ENCODE data around the gene SRGAP3.
A peak's percentile ranks its signal among the peaks of the same experiment; 100 is the strongest.
"Not testable (repeated sequence)": the region's sequence is repeated elsewhere in the genome, so short reads cannot be mapped to it uniquely, and the experiment has no call there.

Gene SRGAP3

DNA sequence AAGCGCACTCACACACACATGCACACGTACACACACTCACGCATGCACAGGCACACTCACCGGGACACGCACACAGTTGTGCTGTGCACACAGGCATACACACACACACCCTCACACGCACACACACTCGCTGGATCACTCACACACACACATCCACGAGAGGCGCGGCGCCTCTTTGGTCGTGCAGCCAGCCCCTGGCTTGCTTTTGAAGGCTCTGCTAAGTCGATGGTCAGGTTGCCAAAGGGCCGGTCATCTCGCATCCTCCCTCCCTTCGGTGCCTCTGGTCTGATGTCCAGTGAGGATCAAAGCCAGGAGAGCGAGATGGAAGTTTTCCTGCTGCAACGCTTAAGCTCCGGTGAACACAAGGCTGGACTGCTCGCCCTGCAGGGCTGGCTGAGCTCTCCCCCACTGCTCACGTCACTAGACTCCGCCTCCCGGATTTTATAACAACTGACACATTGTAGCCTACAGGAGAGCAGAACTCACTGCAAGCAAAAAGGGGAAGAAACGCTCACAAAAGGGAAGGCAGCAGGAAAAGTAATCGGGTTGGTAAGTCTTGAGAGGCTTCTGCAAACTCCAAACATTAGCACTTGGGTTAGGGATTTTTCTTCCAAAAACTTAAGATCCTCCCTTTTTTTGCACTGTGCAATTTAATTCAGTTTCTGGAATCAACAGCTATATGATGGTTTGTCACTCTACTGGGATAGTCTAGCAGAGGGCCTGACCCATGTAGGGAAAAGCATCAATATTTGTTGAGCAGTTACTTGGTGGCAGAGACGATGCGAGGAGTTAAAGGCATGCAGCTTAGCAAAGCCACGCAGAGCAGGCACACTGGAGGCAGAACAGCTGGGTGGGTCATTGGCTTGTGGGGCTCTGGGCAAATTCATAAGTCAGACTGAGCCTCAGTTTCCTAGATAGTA lies at the start of gene SRGAP3:
SRGAP3 (minus strand) TSS at position 374 of the 920 bp plus-strand sequence. CDS start 695 bp downstream, outside the sequence.
- H3K27ac Mint-ChIP-seq, result peak within 1 kb of the TSS in 1 of 2 donors; percentile 5
- peaks cover 22% of the 10 kb centered on the region for H3K4me1 Mint-ChIP-seq
- DNase-seq, result peak; percentile 73 to 75
- H3K9me3 Mint-ChIP-seq, result no peaks in the 10 kb centered on the region
- peak; percentile 99 for ATAC-seq
- peak within 1 kb of the TSS; percentile 81 to 85 for H3K4me3 Mint-ChIP-seq
- no peaks in the 10 kb centered on the region for H3K27me3 Mint-ChIP-seq

DNA sequence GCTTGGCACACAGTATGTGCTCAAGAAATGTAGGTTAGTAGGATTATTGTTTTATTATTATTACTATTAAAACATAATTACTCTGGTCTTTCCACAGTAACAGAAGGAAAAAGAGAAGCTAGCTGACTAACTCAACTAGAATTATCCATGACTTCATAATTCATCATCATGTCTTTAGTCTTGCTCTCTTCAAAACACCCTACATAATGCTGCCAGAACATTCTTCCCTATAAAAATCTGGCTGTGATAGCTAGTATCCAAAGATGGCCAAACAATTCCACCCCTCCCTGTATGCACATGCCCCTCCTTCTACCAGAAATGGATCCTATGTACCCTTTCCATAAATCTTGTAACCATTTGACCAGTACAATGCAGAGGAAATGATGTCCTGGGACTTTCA lies 48.8 kb upstream of the SRGAP3 start:
- DNase-seq (no peak), ATAC-seq (no peak)
- Mint-ChIP-seq H3K27me3 (no peaks in the 10 kb centered on the region), H3K27ac (no peak overlapping the region), H3K4me3 (no peak overlapping the region), H3K4me1 (peaks cover 17% of the 10 kb centered on the region), H3K9me3 (peaks cover 5 to 8% of the 10 kb centered on the region in 2 donors)

DNA sequence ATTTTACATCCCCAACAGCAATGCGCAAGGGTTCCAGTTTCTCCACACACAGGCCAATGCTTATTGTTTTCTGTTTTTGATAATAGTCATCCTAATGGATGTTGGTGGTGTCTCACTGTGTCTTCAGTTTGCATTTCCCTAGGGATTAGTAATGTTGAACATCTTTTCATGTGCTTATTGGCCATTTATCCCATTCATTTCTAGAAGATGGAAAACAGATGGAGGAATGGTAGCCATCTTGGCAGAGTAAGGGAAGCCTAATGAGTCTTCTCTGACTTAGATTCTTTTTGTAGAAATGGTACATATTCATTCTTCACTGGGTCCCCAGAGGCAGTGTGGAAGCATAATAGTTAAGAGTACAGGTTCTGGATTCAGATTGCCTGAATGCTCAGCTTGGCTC lies 46.8 kb upstream of the SRGAP3 start:
- ATAC-seq (no peak), DNase-seq (no peak)
- H3K27me3 Mint-ChIP-seq, result no peaks in the 10 kb centered on the region
- peaks cover 1% of the 10 kb centered on the region for H3K4me1 Mint-ChIP-seq
- no peak overlapping the region for H3K27ac Mint-ChIP-seq
- H3K4me3 Mint-ChIP-seq, result no peak overlapping the region
- H3K9me3 Mint-ChIP-seq, result peaks cover 5 to 8% of the 10 kb centered on the region in 2 donors

DNA sequence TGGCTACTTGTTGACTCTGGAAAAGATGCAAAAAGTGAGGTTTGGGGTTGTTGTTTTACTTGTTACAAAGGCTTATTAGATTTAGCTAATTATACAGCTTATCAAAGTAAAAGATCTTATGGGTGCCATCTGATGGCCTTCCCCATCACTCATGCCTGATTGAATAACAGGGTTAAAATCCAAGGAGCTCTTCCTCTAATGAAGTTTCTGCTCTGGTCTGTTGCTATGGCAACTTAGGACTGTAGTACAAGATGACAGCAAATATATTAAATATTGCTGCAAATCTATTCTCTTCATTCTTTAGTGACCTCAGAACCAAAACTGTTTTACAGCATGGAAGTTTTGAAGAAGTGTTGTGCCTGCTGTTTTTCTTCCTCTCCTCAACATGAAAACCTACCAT lies 45.6 kb upstream of the SRGAP3 start:
- peaks cover 2 to 4% of the 10 kb centered on the region in 2 donors for H3K9me3 Mint-ChIP-seq
- no peaks in the 10 kb centered on the region for H3K4me1 Mint-ChIP-seq
- no peak overlapping the region for H3K4me3 Mint-ChIP-seq
- no peak for DNase-seq
- no peaks in the 10 kb centered on the region for H3K27me3 Mint-ChIP-seq
- ATAC-seq, result no peak
- H3K27ac Mint-ChIP-seq, result no peak overlapping the region

DNA sequence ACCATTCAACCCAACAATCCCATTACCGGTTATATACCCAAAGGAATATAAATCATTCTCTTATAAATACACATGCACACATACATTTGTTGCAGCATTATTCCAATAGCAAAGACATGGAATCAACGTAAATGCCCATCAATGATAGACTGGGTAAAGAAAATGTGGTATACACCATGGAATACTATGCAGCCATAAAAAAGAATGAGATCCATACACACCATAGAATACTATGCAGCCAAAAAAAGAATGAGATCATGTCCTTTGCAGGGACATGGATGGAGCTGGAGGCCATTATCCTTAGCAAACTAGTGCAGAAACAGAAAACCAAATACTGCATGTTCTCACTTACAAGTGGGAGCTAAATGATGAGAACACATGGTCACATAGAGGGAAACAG lies 44.5 kb upstream of the SRGAP3 start:
- not testable (repeated sequence) for H3K27me3 Mint-ChIP-seq, H3K4me3 Mint-ChIP-seq, H3K9me3 Mint-ChIP-seq, ATAC-seq, DNase-seq, H3K4me1 Mint-ChIP-seq, H3K27ac Mint-ChIP-seq

DNA sequence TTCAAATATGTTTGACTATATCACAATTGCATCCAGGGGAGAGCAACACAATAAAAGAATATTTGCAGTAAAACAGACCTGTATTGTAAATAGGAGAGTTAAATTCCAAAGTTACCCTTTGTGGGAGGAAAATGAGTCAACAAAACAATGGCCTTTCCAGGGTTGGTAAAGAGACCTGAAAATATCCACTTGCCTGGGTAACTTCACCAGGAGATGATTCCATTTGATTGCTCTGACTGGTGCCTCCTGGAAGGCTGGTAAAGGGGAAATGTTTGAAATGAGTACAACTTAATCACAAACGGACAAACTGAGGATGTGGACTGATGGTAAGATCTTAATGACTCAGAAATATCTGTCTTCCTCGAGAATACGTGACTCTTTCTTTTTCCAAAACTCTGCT lies 43.6 kb upstream of the SRGAP3 start:
- Mint-ChIP-seq H3K27me3 (no peaks in the 10 kb centered on the region), H3K4me1 (no peaks in the 10 kb centered on the region), H3K27ac (no peak overlapping the region), H3K4me3 (no peak overlapping the region), H3K9me3 (no peaks in the 10 kb centered on the region)
- no peak for DNase-seq
- no peak for ATAC-seq

DNA sequence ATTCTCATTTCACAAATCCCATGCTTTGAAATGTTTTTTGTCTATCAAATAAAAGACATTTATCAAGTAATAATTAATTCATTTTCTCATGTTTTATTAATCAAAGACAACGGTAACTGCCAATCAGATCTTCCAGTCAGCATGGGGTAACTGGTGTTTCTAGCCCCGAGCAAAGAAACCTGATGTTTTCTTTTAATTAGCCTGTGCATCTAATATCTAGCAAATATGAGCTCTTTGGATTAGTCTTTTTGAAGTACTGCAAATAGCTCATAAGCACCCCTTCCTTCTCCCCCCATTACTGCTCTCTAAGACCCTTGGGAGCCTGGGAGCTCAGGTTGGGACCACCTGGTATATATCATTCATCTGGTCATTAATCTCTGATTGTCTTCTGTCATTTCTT lies 43.1 kb upstream of the SRGAP3 start:
- Mint-ChIP-seq H3K27ac (no peak overlapping the region), H3K27me3 (no peaks in the 10 kb centered on the region), H3K4me3 (no peak overlapping the region), H3K9me3 (no peaks in the 10 kb centered on the region), H3K4me1 (no peaks in the 10 kb centered on the region)
- ATAC-seq (no peak), DNase-seq (no peak)

DNA sequence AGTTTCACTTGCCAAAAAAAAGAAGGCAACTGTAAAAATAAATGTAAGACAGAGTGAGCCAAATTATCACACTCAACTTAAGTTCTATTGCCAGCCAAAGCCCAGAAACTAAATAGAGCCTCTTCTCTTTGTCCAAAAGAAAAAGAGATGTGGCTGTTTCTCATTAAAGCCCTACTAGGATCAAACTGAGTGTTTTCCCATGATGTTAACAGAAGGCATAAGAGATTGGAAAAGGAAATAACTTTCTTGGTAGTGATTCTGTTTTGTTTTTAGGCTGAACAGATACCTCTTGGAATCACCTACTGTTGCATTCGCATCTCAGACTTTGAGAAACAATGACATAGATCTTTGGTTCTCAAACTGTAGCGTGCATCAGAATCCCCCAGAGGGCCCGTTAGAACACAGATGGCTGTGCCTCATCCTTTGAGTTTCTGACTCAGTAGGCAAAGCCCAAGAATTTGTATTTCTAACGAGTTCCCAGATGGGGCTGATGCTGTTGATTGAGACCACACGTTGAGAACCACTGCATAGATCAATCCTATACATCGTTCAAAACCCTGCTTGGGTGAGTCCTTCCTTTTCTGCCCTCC lies 42.5 kb upstream of the SRGAP3 start:
- Mint-ChIP-seq H3K4me1 (no peaks in the 10 kb centered on the region), H3K27ac (no peak overlapping the region), H3K27me3 (no peaks in the 10 kb centered on the region), H3K4me3 (no peak overlapping the region), H3K9me3 (no peaks in the 10 kb centered on the region)
- DNase-seq (no peak), ATAC-seq (no peak)

DNA sequence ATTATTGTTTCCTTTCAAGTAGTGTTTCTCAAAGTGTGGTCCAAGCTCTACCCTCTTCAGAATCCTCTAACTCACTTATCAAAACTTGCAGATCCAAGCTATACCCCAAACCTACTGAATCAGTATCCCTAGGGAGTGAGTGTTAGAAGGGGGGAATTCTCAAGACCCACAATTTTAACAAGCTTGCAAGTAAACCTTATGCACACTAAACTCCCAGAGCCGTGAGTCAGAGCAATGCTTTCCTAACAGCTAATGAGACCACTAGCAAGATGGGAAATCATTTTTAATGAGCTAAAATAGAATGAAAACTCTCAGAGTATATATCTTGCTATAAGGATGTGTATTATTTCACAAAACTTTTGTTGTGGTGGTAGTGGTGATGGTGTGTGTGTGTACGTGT lies 41.1 kb upstream of the SRGAP3 start:
- Mint-ChIP-seq H3K4me1 (no peaks in the 10 kb centered on the region), H3K4me3 (no peak overlapping the region), H3K9me3 (no peaks in the 10 kb centered on the region), H3K27me3 (no peaks in the 10 kb centered on the region), H3K27ac (peak overlapping the region in 1 of 2 donors; percentile 37)
- DNase-seq (no peak), ATAC-seq (no peak)

DNA sequence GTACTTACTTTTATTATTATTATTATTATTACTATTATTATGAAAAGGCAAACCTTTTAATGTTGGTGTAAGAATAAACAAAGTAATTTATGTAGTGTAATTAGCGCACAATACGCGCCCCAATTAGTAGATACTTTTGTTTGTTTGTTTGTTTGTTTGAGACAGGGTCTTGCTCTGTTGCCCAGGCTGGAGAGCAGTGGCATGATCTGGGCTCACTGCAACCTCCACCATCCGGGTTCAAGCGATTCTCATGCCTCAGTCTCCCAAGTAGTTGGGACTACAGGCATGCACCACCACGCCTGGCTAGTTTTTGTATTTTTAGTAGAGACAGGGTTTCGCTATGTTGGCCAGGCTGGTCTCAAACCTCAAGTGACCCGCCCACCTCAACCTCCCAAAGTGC lies 32.1 kb upstream of the SRGAP3 start:
- ATAC-seq, H3K27ac Mint-ChIP-seq, H3K4me3 Mint-ChIP-seq, H3K27me3 Mint-ChIP-seq, H3K4me1 Mint-ChIP-seq, DNase-seq, H3K9me3 Mint-ChIP-seq: not testable (repeated sequence)

DNA sequence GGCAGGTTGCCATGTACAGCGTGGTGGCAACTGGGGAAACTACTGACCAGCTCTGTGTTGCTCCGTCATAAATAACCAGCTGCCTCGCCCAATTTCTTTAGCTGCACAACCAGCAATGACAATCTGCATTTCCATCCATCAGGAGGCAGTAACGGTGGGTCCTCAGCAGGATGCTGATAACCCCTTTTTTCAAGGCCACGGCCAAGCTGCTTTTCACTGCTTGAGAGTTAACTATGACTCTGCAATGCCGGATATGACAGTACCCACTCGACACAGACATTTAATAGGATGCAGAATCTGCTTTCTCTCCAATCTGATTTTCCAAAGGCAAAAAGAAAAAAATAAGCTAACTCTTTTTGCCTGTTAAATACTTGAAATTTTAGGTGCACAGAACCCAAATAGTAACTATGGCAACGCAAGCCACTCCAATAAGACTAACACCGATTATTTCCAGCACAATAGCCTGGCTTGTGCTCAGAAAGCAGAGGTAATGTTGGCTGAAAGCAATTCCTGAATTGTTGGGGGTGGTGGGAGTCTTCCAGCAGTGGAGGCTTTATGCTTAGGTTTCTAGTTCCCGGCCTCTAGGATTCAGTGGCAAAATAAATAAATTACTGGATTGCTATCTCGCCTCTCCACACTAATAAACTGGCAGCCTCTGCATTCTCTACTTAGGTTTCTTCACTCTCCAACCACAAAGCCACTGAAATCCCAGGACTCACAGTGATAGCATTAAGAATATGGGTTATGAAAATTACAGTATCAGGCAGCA lies 31.2 kb upstream of the SRGAP3 start:
- Mint-ChIP-seq H3K27me3 (no peaks in the 10 kb centered on the region), H3K27ac (no peak overlapping the region), H3K9me3 (peaks cover 0 to under 1% of the 10 kb centered on the region in 2 donors), H3K4me1 (no peaks in the 10 kb centered on the region), H3K4me3 (no peak overlapping the region)
- DNase-seq (no peak), ATAC-seq (no peak)

DNA sequence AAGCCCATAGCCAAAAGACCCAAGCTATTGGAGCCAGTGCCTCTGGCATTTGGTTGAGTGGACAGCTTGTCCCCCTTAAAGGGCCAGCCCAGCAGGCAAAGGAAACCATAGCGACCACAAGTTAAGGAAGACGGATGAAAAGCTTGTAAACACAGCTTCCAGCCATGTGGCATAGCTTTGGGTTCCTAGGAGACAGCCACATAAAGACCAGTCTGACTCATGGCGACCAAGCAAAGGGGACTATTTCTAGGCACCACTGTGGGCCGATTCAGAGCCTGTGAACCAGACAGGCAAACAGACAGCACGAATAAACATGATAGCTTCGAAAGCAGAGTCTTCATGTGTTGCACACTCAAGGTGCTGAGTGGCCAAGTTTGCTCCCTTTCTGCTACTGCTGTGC lies 30.5 kb upstream of the SRGAP3 start:
- no peak overlapping the region for H3K27ac Mint-ChIP-seq
- DNase-seq (no peak), ATAC-seq (no peak)
- no peak overlapping the region for H3K4me3 Mint-ChIP-seq
- H3K4me1 Mint-ChIP-seq, result no peaks in the 10 kb centered on the region
- no peaks in the 10 kb centered on the region for H3K27me3 Mint-ChIP-seq
- peaks cover 4 to 7% of the 10 kb centered on the region in 2 donors for H3K9me3 Mint-ChIP-seq

DNA sequence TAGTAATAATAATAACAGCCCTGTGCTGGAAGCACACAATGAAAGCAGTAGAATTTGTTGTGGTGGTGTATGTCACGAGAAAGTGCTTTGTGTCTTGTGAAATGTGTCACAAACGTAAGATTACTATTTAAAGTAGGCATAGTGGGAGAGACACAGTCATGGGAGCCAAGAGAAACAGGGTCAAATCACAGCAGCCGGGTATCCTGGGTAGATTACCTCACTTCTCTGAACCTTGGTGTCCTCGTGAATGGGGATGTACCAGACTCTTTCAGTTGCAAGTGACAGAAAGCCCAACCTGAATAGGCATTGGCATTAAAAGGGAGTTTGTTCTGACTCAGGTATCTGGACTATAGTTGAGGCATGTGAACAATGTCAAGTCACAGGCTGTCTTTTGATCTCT lies 29.1 kb upstream of the SRGAP3 start:
- no peak overlapping the region for H3K27ac Mint-ChIP-seq
- no peak overlapping the region for H3K4me3 Mint-ChIP-seq
- H3K9me3 Mint-ChIP-seq, result peaks cover 4 to 8% of the 10 kb centered on the region in 2 donors
- no peak for DNase-seq
- ATAC-seq, result no peak
- H3K27me3 Mint-ChIP-seq, result no peaks in the 10 kb centered on the region
- no peaks in the 10 kb centered on the region for H3K4me1 Mint-ChIP-seq

DNA sequence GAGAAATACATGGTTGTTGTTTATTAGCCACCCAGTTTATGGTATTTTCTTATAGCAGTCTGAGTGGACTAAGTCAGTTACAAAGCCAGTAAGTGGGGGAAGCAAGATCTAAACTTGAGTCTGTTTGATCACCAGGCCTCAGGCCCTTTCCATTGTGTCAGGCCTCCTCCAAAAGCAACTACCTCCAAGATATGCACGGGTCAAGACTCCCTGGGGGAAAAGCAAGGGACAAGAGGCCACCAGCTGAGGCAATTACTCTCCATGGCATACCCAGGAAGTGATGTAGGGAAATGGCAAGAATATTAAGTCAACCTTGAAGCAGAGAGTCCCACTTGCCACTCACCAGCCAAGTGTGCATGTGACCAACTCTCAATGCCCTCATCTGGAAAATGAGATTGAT lies 28.6 kb upstream of the SRGAP3 start:
- H3K9me3 Mint-ChIP-seq, result peaks cover 4 to 8% of the 10 kb centered on the region in 2 donors

DNA sequence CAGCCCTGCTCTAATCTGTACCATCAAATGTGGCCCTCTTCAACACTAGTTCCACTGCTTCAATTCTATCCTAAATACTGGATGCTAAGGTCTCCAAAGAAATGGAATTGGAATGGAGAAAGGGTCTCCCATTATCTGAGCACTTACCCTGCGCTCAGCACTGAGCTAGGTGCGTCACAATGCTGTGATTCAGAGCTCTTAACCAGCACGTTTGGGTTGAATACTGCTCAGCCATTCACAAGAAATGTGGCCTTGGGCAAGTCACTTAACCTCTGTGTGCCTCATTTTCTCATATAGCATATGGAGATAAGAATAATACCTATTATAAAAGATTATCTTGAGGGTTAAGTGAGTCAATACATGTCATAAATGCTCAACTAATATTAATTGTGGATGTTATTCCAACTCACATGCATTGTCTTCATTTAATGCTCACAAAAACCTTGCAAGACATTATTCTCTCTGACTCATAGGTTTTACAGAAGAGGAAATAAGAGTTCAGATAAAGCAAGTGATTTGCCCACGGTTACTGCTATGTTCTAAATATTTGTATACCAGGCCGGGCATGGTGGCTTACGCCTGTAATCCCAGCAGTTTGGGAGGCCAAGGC lies 27.4 kb upstream of the SRGAP3 start:
- peaks cover 4 to 8% of the 10 kb centered on the region in 2 donors for H3K9me3 Mint-ChIP-seq
- no peak for DNase-seq
- H3K27me3 Mint-ChIP-seq, result no peaks in the 10 kb centered on the region
- no peaks in the 10 kb centered on the region for H3K4me1 Mint-ChIP-seq
- no peak overlapping the region for H3K27ac Mint-ChIP-seq
- no peak overlapping the region for H3K4me3 Mint-ChIP-seq
- ATAC-seq, result no peak

More for the DNA sequence above, 28.6 kb upstream of the SRGAP3 start:
- Mint-ChIP-seq H3K4me3 (no peak overlapping the region), H3K27ac (no peak overlapping the region), H3K4me1 (no peaks in the 10 kb centered on the region), H3K27me3 (no peaks in the 10 kb centered on the region)
- ATAC-seq (no peak), DNase-seq (no peak)
